SU-DHL-6 (cell line): ENCODE results near the gene ARHGEF11.

Experiments
- CTCF ChIP-seq: fragments of 200-600 bp; sonication (generic); IDR thresholded peaks from one replicate; pipeline ENCODE4 v1.5.1; 2017; ENCODE audit warnings: antibody characterized with exemption, mild to moderate bottlenecking, low read length, moderate library complexity; ENCODE audit not compliant: insufficient read depth, poor library complexity, severe bottlenecking
- EZH2phosphoT487 ChIP-seq: fragments of 200-600 bp; sonication (generic), shearing (Covaris generic); conservative IDR thresholded peaks from 2 replicates; pipeline ENCODE4 v1.6.1; 2018; ENCODE audit warnings: mild to moderate bottlenecking, antibody characterized with exemption, low read length, moderate library complexity, mixed read lengths

GRCh38 chr1:156951371-156951770 is 94.2 kb downstream of the ARHGEF11 start:
- TF ChIP-seq CTCF (no peak), EZH2phosphoT487 (no peak)
